ENCODE data around the gene AQP2.
"Not testable (repeated sequence)": the region's sequence is repeated elsewhere in the genome, so short reads cannot be mapped to it uniquely, and the experiment has no call there.

The AQP2 gene

DNA sequence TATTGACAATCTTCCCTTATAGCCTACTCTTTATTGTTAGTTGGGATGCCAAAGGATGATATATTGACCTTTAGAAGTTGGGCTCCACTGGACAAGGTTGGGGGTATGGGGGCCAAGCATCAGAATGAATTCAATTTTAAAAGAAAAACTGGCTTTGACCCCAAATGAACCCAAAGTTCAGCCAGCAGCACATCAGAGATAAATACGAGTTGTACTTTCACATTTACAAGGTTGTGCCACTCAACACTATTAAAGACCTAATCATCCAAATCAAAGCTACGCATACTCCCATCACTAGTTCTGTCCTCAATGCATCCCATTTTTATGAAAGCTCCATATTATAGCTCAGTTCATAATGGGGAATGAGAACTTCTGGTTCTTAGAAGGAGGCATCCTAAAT, 38.9 kb downstream of the AQP2 start:
- H3K36me3 ChIP-seq (ENCODE audit: control insufficient read depth, insufficient read depth, low read length, severe bottlenecking): peaks cover 10% of the 10 kb centered on the region
- peaks cover 13% of the 10 kb centered on the region for H3K4me1 ChIP-seq (ENCODE audit: control insufficient read depth, insufficient read depth, low read length)
- not testable (repeated sequence) for H3K4me3 ChIP-seq (ENCODE audit: low read length); H3K9me3 ChIP-seq (ENCODE audit: control insufficient read depth, low read length); H3K27me3 ChIP-seq (replicated peaks; ENCODE audit: control insufficient read depth, insufficient read depth, low read length); DNase-seq (ENCODE audit: low read depth); H3K9ac ChIP-seq (ENCODE audit: low read length)

DNA sequence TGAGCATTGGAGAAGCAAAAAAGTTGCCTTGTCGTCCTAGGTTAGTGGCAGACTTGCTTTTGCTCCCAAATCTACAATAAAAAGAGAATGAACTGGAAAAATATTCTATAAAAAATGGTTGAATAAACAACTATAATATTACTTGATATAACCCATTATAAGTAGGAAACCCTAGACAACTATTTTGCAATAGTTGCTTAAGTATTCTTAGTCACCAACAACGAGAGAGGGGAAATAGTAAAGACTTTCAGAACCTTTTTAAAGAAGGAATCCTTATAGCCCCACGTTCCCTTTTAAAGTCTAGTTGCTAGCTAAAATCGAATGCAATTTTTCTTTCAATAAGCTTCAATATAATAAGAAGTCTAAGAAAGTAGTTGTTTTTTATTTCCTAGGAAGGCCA, 39.7 kb downstream of the AQP2 start:
- Histone ChIP-seq H3K9me3 (ENCODE audit: control insufficient read depth, low read length) (no peaks in the 10 kb centered on the region), H3K36me3 (ENCODE audit: control insufficient read depth, insufficient read depth, low read length, severe bottlenecking) (peaks cover 10% of the 10 kb centered on the region), H3K9ac (ENCODE audit: low read length) (no peak overlapping the region), H3K4me3 (ENCODE audit: low read length) (peak overlapping the region; percentile 53), H3K4me1 (ENCODE audit: control insufficient read depth, insufficient read depth, low read length) (peaks cover 13% of the 10 kb centered on the region), H3K27me3 (replicated peaks; ENCODE audit: control insufficient read depth, insufficient read depth, low read length) (no peaks in the 10 kb centered on the region)
- DNase-seq (ENCODE audit: low read depth): peak; percentile 87

DNA sequence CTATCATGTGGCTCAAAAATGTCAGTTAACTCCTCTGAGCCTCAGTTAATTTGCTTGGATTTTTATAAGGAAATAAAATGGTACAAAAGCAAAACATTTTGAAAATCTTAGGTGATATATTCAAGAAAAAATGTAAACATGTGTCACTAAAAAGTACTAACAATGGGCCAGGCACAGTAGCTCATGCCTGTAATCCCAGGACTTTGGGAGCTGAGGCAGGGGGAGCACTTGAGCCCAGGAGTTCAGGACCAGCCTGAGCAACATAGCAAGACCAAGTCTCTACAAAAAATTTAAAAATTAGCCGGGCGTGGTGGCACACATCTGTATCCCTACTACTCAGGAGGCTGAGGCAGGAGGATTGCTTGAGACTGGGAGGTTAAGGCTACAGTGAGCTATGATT, 47.9 kb downstream of the AQP2 start:
- Histone ChIP-seq H3K9me3 (ENCODE audit: control insufficient read depth, low read length) (no peaks in the 10 kb centered on the region), H3K4me1 (ENCODE audit: control insufficient read depth, insufficient read depth, low read length) (peaks cover 27% of the 10 kb centered on the region), H3K9ac (ENCODE audit: low read length) (no peak overlapping the region), H3K36me3 (ENCODE audit: control insufficient read depth, insufficient read depth, low read length, severe bottlenecking) (peaks cover 8% of the 10 kb centered on the region), H3K27me3 (replicated peaks; ENCODE audit: control insufficient read depth, insufficient read depth, low read length) (no peaks in the 10 kb centered on the region), H3K4me3 (ENCODE audit: low read length) (no peak overlapping the region)
- no peak for DNase-seq (ENCODE audit: low read depth)

DNA sequence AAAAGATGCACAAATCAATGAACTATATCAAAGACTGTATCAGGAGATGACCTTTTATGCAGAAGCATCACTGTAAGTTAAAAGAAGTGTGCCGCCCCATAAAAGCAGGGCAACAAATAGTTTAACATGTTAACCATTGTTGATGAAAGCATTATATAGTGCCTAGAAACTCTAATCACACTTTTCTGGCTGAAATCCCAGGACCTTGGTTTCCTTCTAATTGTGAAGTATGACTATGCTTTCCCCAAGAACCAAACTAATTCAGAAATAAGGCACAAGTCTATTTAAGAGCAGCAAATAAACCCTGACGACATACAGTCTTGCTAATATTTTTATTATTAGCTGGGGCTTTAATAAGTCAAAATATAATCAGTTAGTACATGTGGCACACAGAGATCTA, 53.1 kb downstream of the AQP2 start:
- peak; percentile 54 for DNase-seq (ENCODE audit: low read depth)
- H3K9ac ChIP-seq (ENCODE audit: low read length): no peak overlapping the region
- H3K4me1 ChIP-seq (ENCODE audit: control insufficient read depth, insufficient read depth, low read length): peaks cover 61% of the 10 kb centered on the region
- peaks cover 1% of the 10 kb centered on the region for H3K36me3 ChIP-seq (ENCODE audit: control insufficient read depth, insufficient read depth, low read length, severe bottlenecking)
- H3K4me3 ChIP-seq (ENCODE audit: low read length): no peak overlapping the region
- no peaks in the 10 kb centered on the region for H3K27me3 ChIP-seq (replicated peaks; ENCODE audit: control insufficient read depth, insufficient read depth, low read length)
- no peaks in the 10 kb centered on the region for H3K9me3 ChIP-seq (ENCODE audit: control insufficient read depth, low read length)

DNA sequence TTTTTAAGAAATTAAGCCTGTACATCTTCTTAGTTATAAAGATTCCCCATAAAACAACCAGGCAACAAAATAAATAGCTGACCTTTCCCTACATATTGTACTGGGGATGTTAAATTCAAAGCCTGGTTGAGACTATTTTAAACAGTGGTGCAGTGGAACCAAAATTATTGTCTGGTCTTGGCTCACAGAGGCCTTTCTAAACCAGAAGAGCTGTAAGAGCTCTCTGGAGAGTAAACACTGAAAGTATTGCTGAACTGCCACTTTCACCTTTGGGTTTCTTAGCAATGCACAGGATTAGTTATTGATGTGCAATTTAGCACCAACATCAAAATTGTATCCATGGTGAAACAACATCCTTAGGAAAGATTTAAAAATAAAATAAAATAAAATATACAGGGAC, 54.2 kb downstream of the AQP2 start:
- H3K4me1 ChIP-seq (ENCODE audit: control insufficient read depth, insufficient read depth, low read length): peaks cover 61% of the 10 kb centered on the region
- no peak overlapping the region for H3K9ac ChIP-seq (ENCODE audit: low read length)
- H3K4me3 ChIP-seq (ENCODE audit: low read length): no peak overlapping the region
- H3K27me3 ChIP-seq (replicated peaks; ENCODE audit: control insufficient read depth, insufficient read depth, low read length): no peaks in the 10 kb centered on the region
- no peak for DNase-seq (ENCODE audit: low read depth)
- H3K9me3 ChIP-seq (ENCODE audit: control insufficient read depth, low read length): no peaks in the 10 kb centered on the region
- H3K36me3 ChIP-seq (ENCODE audit: control insufficient read depth, insufficient read depth, low read length, severe bottlenecking): no peaks in the 10 kb centered on the region

DNA sequence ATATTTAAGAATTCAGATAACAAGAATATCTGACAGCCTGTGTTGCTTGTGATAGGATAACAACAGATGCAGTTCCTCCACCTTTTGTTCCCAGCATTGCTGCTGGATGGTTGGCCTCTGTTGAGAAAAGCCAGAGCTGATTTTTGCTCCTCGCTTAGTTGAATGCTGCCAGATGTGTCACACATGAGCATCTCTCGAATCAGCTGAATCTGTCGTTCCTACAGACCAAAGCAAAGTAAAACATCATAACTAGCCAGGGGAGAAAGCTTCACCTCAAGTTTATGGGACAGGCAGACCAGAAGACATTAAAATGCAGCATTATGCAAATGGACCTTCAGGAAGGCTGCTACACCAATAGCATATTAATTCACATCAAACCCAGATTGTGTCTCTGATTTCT, 54.6 kb downstream of the AQP2 start:
- no peaks in the 10 kb centered on the region for H3K36me3 ChIP-seq (ENCODE audit: control insufficient read depth, insufficient read depth, low read length, severe bottlenecking)
- H3K4me3 ChIP-seq (ENCODE audit: low read length): no peak overlapping the region
- DNase-seq (ENCODE audit: low read depth): no peak
- no peaks in the 10 kb centered on the region for H3K27me3 ChIP-seq (replicated peaks; ENCODE audit: control insufficient read depth, insufficient read depth, low read length)
- no peaks in the 10 kb centered on the region for H3K9me3 ChIP-seq (ENCODE audit: control insufficient read depth, low read length)
- peaks cover 61% of the 10 kb centered on the region for H3K4me1 ChIP-seq (ENCODE audit: control insufficient read depth, insufficient read depth, low read length)
- H3K9ac ChIP-seq (ENCODE audit: low read length): no peak overlapping the region

DNA sequence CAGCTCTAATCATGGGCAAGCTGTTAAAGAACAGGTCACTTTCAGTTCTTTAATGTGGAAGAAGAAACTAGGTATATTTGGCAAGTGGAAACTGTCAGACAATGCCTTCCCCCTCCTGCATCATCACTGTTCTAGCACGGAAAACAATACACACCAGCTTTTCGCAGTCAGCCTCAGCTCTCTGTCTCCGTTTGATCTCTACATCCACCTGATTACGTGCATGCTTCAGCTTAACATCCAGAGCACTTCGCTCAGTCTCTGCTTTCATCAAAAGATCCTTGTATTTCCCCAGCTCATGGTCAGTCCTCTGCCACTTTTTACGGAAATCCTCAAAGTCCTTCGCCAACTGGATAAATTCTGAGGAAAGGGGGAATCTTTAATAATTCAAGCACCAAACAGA, 55.7 kb downstream of the AQP2 start:
- Histone ChIP-seq H3K9ac (ENCODE audit: low read length) (no peak overlapping the region), H3K9me3 (ENCODE audit: control insufficient read depth, low read length) (no peaks in the 10 kb centered on the region), H3K4me3 (ENCODE audit: low read length) (no peak overlapping the region), H3K27me3 (replicated peaks; ENCODE audit: control insufficient read depth, insufficient read depth, low read length) (no peaks in the 10 kb centered on the region), H3K36me3 (ENCODE audit: control insufficient read depth, insufficient read depth, low read length, severe bottlenecking) (no peaks in the 10 kb centered on the region), H3K4me1 (ENCODE audit: control insufficient read depth, insufficient read depth, low read length) (peaks cover 53% of the 10 kb centered on the region)
- no peak for DNase-seq (ENCODE audit: low read depth)

DNA sequence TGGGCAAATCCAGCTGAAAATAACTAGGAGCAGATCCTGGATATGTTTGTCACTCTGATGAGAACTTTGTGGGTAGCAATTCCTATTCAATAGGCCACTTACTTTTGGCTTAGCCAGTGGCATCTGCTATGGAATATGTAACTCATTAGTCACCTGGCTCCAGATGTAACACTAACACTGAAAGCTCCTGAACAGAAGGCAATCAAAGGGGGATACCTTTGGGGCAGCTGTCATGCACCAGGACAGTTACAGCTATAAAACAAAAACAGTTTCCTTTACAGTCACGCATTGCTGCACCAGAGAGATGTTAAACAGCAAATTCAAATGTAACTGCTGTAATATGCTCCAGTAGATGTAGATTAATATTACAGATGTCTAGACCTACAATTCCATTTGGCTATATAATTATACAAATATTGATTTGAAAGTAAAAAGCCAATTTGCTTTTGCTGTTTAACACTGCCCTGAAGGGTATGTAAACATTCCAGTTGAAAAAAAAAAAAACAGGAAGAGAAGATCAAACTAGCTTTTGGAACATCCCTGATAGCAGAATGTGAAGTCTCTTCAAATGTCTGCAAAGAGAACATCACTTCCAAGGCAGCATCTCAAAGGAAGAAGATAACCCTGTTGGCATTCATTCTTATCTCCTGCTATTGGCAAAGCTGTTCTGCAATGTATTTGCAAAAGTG, 56.4 kb downstream of the AQP2 start:
- H3K36me3 ChIP-seq (ENCODE audit: control insufficient read depth, insufficient read depth, low read length, severe bottlenecking): no peaks in the 10 kb centered on the region
- no peak overlapping the region for H3K4me3 ChIP-seq (ENCODE audit: low read length)
- DNase-seq (ENCODE audit: low read depth): peak; percentile 42
- no peak overlapping the region for H3K9ac ChIP-seq (ENCODE audit: low read length)
- H3K4me1 ChIP-seq (ENCODE audit: control insufficient read depth, insufficient read depth, low read length): peaks cover 47% of the 10 kb centered on the region
- no peaks in the 10 kb centered on the region for H3K9me3 ChIP-seq (ENCODE audit: control insufficient read depth, low read length)
- no peaks in the 10 kb centered on the region for H3K27me3 ChIP-seq (replicated peaks; ENCODE audit: control insufficient read depth, insufficient read depth, low read length)

Measured in adipocyte (in vitro differentiated cells).